Stimulated activated CD4-positive, alpha-beta T cell treated with anti-CD3 and anti-CD28 coated beads, Interleukin-1b, Interleukin-23, amount 100 ng/mL, for 1 hour (primary cell): Measurements from ENCODE around the gene CALCOCO1.
"Not testable (repeated sequence)": the region's sequence is repeated elsewhere in the genome, so short reads cannot be mapped to it uniquely, and the experiment has no call there.

ENCODE experiments used
- DNase-seq, 2 donors: peaks; one replicate each; pipeline ENCODE4 v3.0.0-alpha.2; 2020; ENCODE audit warnings: low read depth in 2 of 2

Gene CALCOCO1

DNA sequence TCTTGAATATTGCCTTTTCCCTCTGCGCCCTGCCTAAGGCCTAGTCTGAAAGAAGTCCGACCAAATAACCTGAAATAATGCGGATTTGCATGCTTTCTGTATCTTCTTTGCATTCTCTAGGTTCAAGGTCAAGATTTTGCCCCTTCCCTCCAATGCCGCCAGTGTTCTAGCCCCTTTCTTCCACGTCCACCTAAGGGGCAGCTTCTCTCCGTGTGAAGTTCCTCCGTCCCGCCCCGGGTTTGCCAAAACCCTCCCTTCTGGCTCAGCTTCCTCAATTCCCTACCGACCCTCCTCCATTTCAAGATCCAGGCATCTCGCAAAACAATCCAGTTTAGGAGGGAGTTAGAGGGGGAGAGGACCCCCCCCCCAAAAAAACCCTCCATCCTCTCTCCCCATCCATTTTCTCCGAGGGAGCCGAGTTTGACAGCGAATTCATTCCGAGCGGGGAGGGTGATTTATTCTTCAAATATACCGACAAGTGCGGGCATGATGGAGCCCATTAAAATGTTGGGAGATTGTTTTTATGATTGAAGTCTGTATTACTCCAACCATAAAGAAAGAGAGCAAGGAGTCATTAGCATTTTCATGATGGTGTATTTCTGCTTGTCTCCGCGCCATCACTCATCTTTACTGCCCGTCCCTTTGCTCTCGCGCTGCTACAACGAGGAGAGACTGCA, 30.5 kb downstream of the CALCOCO1 start:
- no peak for DNase-seq

DNA sequence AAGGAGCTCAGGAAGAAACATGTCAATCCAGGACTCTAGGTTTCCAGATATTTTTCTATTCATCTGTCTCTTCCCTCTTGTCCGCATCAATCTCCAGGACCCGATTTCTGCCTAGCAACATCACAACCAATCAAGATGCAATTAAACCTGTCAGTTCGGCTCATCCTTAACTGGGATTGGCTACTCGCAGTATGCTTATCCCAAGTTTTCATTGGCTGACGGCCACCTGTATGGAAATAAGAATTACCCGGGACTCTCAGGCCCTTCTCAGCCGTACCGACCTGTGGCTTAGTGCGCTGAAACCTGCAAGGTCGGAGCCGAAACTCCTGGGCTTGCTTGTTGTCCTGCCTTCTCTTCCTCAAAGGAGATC, 31.0 kb downstream of the CALCOCO1 start:
- no peak for DNase-seq

DNA sequence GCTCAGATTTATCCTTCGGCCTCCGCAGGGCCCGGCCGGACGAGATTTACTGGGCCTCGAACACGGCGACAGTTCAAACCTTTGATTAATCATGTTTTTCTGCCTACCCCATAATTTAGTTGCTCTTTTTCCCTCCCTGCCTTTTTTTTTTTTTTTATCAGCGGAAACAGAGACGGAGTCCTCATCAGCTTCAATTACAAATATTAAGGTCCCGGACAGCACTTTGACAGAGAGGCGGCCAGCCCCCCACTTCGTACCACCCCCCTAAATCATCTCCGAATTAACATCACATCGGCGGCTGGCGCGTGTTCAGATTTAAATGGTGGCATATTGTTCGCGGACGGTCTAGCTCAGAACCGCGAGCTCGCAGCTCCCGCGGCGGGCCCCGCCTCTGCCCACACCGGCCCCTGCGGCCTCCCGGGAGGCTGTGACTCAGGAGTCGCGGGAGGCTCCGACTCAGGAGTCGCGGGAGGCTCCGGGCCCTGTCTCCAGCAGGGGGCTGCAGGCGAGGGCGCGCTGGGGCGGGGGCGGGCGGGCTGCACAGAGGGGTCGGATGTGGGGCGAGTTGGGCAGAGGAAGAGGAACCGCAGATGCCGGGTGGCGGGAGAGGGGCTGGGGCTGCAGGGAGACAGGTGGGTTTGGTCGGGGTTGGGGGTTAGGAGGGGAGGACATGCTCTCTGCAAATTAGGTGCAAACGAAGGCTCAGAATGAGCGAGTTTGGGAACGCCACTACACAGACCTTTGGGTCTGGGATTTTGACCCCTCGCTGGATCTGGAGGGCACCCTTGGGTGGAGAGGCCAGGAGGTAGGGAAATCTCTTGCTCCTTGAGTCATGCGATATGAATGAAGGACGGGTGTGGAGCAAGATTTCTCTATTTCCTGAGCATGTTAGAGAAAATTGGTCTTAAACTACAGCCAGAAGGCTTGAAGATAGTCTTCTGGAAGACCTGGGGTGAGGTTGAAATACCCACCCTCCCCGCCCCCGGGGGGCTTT, 31.8 kb downstream of the CALCOCO1 start:
- DNase-seq = peak in 1 of 2 donors; percentile 17

DNA sequence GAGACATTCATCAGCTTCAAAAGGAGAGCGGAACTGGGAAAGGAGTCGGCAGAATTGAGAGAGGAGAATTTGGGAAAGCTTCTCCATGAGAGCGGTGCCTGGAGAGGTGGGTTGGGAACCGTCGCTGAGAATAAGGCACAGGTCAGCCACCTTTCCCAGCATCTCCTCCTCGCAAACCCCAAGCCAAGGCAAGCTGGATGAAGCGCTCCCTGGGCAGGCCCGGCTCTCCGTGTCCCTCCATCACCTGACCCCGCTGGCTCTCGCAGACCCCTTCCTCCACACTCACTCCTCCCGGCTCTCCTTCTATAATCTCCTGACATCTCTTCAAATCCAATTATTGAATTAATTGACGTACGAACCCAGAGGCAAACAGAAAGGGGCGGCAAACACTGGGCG, 32.5 kb downstream of the CALCOCO1 start:
- no peak for DNase-seq

DNA sequence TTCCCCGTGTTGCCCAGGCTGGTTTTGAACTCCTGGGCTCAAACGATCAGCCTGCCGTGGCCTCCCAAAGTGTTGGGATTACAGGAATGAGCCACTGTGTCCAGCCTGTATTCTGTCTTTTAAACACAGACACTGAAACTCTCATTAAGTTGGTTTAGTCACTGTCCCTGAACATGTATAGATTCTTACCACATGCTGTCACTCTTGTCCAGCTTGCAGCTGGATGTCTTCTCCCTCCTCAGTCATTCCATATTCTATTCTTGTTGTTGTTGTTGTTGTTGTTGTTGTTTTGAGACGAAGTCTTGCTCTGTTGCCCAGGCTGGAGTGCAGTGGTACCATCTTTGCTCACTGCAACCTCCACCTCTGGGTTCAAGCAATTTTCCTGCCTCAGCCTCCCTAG, 39.1 kb downstream of the CALCOCO1 start:
- DNase-seq = no peak

DNA sequence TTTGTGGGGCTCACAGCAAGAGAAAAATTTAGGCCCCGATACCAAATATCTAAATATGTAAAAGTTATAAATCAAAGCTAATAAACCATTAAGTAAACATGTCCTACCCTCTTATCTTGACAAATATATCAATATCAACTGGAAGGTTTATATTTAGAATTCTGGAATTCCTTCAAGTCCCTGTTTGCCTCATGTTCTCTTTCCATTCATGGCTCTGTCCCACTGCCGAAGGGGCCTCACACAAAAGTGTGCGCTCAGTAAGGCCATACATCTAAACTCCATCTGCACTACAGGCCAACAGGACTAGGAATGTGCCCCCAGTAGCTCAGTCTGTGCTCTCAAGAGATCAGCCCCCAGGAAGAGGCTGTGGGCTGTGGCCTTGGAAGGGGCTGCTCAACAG, 40.8 kb downstream of the CALCOCO1 start:
- no peak for DNase-seq

DNA sequence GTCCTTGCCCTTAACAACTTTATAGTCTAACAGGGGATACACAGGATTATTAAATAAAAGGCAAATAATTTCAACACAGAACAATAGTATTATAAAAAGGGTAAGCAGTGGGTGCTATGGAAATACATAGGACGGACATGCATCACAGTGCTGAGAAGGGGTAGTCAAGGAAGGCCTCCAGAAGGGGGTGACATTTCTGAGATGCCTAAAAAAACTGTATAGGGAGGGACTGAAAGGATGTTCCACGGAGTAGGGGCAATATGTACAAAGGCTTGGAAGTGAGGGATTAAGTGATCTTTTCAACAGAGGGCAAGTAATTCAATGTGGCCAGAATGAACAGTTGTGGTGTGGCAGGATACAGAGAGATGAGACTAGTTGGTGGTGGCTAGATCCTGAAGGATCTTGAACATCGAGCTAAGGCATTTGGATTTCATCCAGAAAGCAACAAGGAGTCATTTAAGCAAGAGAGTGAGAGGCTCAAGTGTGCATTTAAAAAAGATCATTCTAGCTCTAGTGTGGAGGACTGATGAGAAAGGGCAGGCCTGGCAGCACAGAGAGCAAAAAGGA, 42.5 kb downstream of the CALCOCO1 start:
- DNase-seq = no peak

DNA sequence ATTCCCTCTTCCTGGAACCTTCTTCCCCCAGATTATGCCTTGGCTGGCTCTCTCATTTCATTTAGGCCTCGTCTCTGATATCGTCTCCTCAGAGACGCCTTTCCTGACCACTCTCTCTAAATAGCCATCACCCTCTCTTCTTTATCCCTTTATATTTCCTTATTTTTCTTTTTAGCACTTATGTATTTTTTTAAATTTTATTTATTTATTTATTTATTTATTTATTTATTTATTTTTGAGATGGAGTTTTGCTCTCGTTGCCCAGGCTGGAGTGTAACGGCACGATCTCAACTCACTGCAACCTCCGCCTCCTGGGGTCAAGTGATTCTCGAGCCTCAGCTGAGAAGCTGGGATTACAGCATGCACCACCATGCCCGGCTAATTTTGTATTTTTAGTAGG, 43.3 kb downstream of the CALCOCO1 start:
- DNase-seq = no peak

DNA sequence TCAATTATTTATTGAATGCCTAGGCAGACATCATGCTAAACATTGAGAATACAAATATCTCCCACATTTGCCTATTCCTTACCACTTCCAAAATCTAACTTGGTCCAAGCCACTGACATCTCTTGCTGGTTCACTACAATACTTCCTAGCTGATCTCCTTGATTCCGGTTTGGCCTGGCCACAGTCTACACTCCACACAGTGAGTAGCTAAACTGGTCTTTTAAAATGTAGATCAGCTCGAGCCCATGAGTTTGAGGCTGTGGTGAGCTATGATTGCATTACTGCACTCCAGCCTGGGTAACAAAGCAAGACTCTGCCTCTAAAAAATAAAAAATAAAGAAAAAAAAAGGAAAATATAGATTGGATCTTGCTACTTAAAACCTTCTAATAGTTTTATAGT, 43.8 kb downstream of the CALCOCO1 start:
- DNase-seq = no peak

DNA sequence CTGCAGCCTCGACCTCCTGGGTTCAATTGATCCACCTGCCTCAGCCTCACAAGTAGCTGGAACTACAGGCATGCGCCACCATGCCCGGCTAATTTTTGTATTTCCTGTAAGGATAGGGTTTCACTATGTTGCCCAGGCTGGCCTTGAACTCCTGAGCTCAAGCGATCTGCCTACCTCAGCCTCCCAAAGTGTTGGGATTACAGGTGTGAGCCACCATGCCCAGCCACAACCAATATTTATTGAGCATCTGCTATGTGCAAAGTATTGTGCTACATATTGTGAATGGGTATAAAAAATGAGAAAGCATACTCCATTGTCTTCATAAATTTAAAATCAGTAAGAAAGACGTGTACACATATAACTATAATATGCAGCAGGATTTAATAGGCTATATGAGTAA, 47.2 kb downstream of the CALCOCO1 start:
- not testable (repeated sequence) for DNase-seq

DNA sequence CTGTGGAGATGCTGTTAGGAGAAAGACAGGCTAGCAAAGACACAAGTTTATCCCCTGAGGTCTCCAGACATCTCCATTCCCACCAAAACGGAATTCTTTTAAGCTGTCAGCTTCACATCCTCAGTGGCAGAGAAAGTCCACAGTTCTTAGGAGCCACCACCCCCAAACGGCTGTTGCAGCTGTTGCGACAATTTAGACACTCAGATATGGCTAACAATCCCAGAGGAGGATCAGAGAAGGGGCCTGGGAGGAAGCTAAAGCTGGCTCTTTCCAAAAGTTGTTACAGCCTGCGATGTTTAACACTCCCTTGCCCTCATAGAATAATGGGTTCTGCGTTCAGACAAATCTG, 49.5 kb downstream of the CALCOCO1 start:
- no peak for DNase-seq

DNA sequence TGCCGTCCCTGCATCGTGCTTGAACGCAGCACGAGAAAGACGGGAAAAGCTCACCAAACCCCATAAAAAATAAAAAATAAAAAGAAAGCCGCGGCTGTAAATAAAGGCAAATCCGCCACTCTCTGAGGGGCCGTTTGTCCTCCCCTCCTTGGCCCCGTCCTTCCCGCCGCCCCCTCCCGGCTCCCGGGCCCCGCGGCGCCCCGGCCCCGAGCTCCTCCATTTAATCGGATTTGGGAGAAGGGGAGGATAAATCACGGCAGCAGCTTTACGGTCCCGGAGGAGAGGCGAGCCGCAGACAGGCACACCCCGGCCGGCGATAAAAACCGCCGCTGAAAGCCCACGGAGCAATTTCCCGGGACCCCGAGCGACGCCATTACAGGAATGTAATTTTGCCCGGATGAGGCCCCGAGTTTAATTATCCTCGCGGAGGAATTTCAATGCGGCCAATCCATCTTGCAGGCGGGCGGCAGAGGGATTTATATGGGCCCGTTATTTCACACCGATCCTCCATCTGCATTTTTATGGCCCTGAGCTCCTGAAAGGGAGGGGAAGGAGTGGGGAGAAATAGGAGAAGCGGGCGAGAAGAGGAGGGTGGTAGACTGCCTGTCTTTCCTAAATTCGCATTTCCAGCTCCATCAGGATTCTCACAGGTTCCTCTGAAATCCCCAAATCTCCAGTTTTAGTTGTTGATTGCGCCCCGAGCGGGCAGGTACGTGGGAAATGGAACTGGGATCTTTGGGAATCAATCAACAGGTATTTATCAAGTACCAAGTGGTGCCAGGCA, 50.0 kb downstream of the CALCOCO1 start:
- DNase-seq = no peak

DNA sequence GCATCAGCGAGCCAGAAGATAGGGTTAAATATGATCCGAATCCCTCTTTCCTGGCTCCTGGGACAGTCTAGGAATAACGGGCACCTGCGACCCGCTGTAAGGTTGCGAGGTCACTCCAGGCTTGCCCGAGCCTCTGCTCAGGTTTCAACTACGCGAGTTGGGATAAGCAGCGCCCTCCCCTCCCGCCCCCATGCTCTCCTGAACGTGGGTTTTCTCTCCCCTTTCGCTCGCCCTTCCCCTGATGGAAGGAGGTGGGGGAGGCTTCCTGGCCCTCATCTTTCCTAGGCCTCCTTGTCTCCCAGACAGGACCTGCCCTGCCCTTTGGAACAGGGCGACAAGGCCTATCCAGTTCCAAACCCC, 50.6 kb downstream of the CALCOCO1 start:
- DNase-seq = no peak

DNA sequence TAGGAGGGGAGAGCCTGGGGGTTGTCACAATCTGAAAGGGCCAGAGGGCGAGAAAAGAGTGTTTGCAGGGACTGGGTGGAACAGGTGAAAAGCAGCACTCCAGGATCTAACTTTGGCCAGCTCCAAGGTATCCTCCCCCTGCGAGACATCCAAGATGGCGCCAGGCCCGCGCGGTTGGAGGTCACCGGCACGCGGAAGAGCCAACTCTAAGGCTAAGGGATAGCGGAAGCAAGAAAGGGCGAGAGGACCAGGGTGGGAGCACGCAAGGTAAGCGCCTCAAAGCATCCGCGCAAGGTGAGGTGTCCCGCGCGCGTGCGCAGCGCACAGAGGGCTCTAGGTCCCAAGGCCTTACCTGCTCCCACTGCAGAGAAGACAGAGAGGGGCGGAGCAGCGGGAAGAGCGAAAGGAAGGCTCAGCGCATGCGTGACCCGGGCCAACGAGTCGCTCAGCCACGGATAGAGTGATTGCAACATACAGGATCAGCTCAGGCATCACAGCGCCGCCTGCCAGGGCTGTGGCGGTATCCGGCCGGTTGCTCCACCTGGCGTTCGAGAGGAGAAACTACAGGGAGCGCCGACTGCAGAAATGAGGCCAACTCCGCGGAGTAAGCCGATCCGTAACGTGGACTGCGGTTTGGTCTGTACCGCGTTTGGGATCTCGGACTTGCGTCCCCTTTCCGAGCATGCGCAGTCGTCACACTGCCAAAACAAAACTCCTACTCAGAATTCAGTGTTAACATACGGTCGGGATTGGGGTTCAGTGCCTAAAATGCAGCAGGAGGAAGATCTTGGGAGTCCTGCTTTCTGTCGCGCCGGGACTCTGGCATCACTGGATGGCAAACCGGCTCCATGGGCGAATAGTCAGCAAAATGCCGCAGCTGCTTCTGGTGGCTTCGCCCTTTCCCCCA, 51.3 kb downstream of the CALCOCO1 start, which contains the start of gene ATP5MC2:
Gene ATP5MC2 (minus strand): TSS at position 383 of the 907 bp plus-strand sequence. CDS start 3,469 bp downstream, outside the sequence.
- DNase-seq = peak; percentile 94 to 95

DNA sequence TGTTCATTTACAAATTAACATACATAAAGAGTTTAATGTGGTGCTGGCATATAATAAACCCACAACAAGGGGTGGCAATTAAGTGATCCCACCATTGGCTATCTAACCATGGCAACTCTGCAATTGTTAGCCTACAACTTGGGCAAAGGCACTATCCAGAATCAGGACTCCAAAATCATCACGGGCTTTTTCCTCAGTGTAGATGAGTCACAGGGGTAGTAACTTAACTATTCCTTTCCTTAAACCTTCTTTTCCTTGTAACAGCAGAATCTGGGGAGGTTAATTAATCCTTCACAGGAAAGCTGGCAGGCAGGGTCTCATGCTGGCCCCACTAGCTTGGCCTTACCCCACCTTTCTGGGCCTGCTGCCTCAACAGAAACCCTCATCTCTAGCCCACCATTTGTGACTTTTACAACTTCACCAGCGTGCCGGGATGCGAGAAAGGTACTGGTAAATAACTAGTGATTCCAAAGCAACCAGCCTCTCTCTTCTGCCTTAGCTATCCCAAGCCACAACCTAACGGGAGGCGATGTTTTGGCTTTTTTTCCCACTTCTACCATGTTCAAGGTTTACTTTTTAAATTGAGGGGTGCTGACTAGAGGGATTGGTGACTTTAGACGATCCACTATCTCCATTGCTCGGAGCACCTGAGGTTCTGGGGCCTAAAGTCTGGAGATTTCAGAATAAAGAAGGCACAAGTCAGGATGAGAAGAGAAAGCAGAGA, 52.1 kb downstream of the CALCOCO1 start:
- DNase-seq = no peak

DNA sequence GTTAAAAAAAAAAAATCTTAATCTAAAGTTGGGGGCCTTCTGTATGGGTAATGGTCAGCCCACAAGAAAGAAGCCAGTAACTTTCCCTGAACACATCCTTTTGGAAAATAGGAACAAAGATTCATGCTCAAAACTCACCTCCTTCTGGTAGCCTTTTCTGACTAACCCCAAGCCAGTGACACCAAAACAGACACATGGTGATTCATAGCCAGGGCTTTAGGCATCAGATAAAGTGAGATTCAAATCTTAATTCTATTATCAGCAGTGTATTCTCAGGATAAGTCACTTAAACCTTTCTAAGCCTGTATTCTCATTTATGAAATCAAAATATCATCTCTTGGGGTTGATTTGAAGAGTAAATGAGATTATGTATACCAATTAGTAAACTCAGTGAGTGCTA, 56.3 kb downstream of the CALCOCO1 start:
- DNase-seq = no peak

DNA sequence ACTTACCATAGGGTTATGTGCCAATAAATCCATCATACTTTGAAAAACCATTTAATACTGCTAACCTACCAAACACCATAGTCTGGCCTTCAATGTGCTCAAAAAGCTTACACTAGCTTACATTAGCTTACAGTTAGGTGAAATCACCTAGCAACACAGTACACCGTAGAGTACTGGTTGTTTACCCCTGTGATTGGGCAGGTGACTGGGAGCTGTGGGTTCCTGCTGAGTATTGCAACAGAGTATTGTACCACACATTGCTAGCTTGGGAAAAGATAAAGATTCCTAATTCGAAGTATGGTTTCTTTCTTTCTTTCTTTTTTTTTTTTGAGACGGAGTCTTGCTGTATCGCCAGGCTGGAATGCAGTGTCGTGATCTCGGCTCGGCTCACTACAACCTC, 56.9 kb downstream of the CALCOCO1 start:
- no peak for DNase-seq

DNA sequence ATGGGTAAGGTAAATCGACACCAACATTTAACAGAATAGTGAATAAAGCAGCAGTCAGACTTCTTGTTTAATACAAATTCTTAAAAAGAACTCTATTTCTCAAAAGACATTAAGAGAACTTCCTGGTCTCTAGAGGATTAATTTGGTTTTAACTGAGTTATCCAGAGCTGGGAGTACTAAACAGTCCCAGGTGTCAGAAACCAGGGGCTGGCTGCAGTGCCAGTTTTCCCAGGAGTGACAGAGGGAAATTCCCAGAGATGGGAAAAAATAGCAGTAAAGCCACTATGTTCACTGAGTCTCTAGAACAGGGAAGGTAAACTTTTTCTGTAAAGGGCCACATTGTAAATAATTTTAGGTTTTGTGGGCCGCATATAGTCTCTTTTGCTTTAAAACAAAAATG, 60.2 kb downstream of the CALCOCO1 start:
- DNase-seq = no peak

DNA sequence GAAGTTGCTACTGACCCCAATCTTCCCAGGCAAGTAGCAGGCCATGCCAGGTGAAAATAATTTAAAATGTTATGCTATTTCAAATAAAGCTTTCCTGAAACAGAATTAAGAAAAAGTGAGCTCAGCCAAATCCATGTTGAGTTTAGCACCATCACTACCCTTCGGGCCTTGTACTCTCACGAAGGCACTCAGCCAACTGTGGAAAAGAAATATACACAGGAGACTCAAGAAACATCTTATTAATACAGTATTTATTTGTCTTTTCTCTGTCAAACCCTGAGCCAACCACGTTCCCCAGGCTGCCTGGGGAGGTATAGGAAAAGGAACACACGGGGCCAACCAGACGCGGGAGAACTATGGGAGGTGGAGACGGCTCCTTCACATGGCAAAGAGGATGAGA, 62.3 kb downstream of the CALCOCO1 start:
- DNase-seq = no peak

DNA sequence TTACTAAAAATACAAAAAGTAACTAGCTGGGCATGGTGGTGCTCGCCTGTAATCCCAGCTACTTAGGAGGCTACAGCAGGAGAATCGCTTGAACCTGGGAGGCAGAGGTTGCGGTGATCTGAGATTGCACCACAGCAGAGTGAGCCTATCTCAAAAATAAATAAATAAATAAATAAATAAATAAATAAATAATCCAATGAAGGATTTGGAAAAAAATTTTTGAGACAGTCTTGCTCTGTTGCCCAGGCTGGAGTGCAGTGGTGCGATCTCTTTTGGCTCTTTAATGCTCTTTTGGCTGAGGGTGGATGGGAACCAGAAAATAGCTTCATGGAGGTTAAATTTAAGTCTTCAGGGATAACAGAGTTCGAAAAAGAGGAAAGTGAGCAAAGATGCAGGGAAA, 63.1 kb downstream of the CALCOCO1 start:
- DNase-seq = no peak
